HepG2 (cell line): ENCODE results near the gene ZNF626. TPM values are rescaled to one million over a fixed set of nuclear protein-coding genes. Genes with fewer than 3 reads are reported as not detected.
A peak's percentile ranks its signal among the peaks of the same experiment; 100 is the strongest.

ENCODE experiments used
- ASH2L ChIP-seq: fragments of 300-600, 200-600 bp; sonication (generic); IDR thresholded peaks from 2 replicates; pipeline ENCODE4 v1.7.0; 2017; ENCODE audit warnings: low read depth, mild to moderate bottlenecking, moderate library complexity, mixed read lengths, low read length; ENCODE audit not compliant: insufficient read length
- BHLHE40 ChIP-seq: IDR thresholded peaks from 2 replicates; pipeline ENCODE4 v1.6.1; 2011; ENCODE audit warnings: low read length, improper control_type of control experiment
- GABPB1 ChIP-seq: IDR thresholded peaks from 2 replicates; pipeline ENCODE4 v1.6.1; 2016; ENCODE audit warnings: mild to moderate bottlenecking, missing genetic modification reagents, moderate library complexity, missing compliant biosample characterization
- MEIS2 ChIP-seq: sonication (generic); formaldehyde crosslinking; IDR thresholded peaks from 2 replicates; pipeline ENCODE4 v1.9.0; 2021; ENCODE audit warnings: mild to moderate bottlenecking, missing genetic modification reagents
- RBM39 ChIP-seq: fragments of 200-400 bp; formaldehyde crosslinking; IDR thresholded peaks from one replicate; pipeline ENCODE4 v1.6.1; 2018; ENCODE audit warnings: antibody characterized with exemption, mild to moderate bottlenecking, low read depth, low read length; ENCODE audit not compliant: poor library complexity, severe bottlenecking
- SPEN ChIP-seq: sonication (generic); formaldehyde crosslinking; IDR thresholded peaks from 2 replicates; pipeline ENCODE4 v1.5.1; 2020; ENCODE audit warnings: low read depth, mild to moderate bottlenecking, missing genetic modification reagents
- ZNF205 ChIP-seq: IDR thresholded peaks from 2 replicates; pipeline ENCODE4 v1.6.1; 2018; ENCODE audit warnings: missing biosample characterization, missing genetic modification reagents
- ZNF737 ChIP-seq: sonication (generic); formaldehyde crosslinking; IDR thresholded peaks from 2 replicates; pipeline ENCODE4 v1.5.0; 2020; ENCODE audit warnings: missing genetic modification reagents, mild to moderate bottlenecking, borderline replicate concordance
- polyA plus RNA-seq, 8 experiments: library from polyadenylated mRNA; depleted of rRNA in 3 of 8; stranded (reverse) in 7 of 8; unstranded in 1 of 8; fragments of >200 nt; fragmentation: Illumina TruSeq in 4 of 8; extraction: Trizol in 4 of 8; gene quantifications; 2 replicates each; pipeline versions ENCODE4 v1.2.1 to v1.2.3, GENCODE V29; 2011 to 2016; ENCODE audit warnings: low read depth in 4 of 8, missing spikeins in 1 of 8, mixed read lengths in 1 of 8; ENCODE audit not compliant: insufficient read depth in 1 of 8
- total RNA-seq, 5 experiments: library from RNA; depleted of rRNA; stranded (reverse); fragments of >200 nt; fragmentation: Illumina TruSeq; extraction: Trizol; gene quantifications; 2 replicates each; pipeline ENCODE4 v1.2.3, GENCODE V29; 2016; ENCODE audit warnings: low read depth in 1 of 5
- TF ChIP-seq, protein P1 (sequence below): sonication (generic); formaldehyde crosslinking; IDR thresholded peaks from 2 replicates; pipeline ENCODE4 v1.5.0; 2020; ENCODE audit warnings: missing genetic modification reagents, mild to moderate bottlenecking, borderline replicate concordance
- TF ChIP-seq, protein P2 (sequence below): sonication (generic); formaldehyde crosslinking; IDR thresholded peaks from 2 replicates; pipeline ENCODE4 v1.8.0; 2022; ENCODE audit warnings: low read depth, missing genetic modification reagents
- TF ChIP-seq, protein P3 (sequence below): sonication (generic); formaldehyde crosslinking; IDR thresholded peaks from 2 replicates; pipeline ENCODE4 v1.4.0; 2020; ENCODE audit warnings: mild to moderate bottlenecking, missing genetic modification reagents, borderline replicate concordance
- TF ChIP-seq, protein P4 (sequence below): sonication (generic); formaldehyde crosslinking; IDR thresholded peaks from 2 replicates; pipeline ENCODE4 v1.4.0; 2020; ENCODE audit warnings: missing genetic modification reagents
- TF ChIP-seq, protein P5 (sequence below): sonication (generic); formaldehyde crosslinking; IDR thresholded peaks from 2 replicates; pipeline ENCODE4 v1.4.0; 2020; ENCODE audit warnings: missing genetic modification reagents, mild to moderate bottlenecking, borderline replicate concordance
- TF ChIP-seq, protein P6 (sequence below): sonication (generic); formaldehyde crosslinking; IDR thresholded peaks from 2 replicates; pipeline ENCODE4 v1.8.1; 2023; ENCODE audit warnings: mild to moderate bottlenecking, missing genetic modification reagents

The ZNF626 gene
- total and polyA plus RNA-seq, 2 of the 13 experiments (the other 11 are each of a cell fraction or from before 2014, with no cell fraction given) = 3.5 to 4.1 TPM

DNA sequence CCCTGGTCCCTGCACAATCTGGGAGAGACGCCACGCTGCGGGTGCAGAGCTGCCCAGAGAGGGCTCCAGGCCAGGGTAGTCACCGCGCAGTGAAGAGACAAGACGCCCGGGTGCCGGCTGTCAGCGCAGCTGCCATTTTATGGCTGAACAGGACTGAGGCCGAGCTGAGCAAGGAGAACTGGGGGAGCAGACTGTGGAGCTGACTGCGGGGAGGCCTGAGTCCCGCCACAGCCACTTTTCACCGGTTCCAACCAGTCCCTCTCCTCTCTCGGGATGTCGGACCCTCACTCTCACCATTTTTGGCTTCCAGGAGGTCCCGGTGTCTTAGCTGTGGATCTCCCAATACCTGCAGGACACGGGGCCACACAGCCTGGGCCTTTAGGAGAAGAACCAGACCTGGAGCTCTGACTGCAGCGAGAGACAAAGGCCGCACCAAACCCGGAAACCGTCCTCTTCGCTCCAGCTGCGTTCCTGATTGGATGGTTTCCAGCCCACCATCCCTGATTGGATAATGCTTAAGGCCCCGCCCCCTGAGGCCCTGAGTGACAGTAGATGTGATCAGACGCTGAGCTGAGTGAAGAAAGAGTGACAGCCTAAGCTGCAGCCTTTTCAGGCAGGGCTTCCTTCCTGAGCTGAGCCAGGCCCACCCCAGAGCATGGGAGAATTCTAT is at the start of gene ZNF626 (continued):
- TF ChIP-seq, protein P1, sequence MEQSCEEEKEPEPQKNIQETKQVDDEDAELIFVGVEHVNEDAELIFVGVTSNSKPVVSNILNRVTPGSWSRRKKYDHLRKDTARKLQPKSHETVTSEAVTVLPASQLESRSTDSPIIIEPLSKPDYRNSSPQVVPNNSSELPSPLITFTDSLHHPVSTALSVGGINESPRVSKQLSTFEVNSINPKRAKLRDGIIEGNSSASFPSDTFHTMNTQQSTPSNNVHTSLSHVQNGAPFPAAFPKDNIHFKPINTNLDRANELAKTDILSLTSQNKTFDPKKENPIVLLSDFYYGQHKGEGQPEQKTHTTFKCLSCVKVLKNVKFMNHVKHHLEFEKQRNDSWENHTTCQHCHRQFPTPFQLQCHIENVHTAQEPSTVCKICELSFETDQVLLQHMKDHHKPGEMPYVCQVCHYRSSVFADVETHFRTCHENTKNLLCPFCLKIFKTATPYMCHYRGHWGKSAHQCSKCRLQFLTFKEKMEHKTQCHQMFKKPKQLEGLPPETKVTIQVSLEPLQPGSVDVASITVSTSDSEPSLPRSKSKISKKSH (CRISPR knock-in tag) = no peak
- no peak for TF ChIP-seq MEIS2 (CRISPR knock-in tag)
- TF ChIP-seq, protein P2, sequence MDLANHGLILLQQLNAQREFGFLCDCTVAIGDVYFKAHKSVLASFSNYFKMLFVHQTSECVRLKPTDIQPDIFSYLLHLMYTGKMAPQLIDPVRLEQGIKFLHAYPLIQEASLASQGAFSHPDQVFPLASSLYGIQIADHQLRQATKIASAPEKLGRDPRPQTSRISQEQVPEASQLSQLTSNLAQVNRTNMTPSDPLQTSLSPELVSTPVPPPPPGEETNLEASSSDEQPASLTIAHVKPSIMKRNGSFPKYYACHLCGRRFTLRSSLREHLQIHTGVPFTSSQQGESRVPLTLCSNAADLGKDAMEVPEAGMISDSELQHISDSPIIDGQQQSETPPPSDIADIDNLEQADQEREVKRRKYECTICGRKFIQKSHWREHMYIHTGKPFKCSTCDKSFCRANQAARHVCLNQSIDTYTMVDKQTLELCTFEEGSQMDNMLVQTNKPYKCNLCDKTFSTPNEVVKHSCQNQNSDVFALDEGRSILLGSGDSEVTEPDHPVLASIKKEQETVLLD (CRISPR knock-in tag) = no peak
- TF ChIP-seq, protein P3, sequence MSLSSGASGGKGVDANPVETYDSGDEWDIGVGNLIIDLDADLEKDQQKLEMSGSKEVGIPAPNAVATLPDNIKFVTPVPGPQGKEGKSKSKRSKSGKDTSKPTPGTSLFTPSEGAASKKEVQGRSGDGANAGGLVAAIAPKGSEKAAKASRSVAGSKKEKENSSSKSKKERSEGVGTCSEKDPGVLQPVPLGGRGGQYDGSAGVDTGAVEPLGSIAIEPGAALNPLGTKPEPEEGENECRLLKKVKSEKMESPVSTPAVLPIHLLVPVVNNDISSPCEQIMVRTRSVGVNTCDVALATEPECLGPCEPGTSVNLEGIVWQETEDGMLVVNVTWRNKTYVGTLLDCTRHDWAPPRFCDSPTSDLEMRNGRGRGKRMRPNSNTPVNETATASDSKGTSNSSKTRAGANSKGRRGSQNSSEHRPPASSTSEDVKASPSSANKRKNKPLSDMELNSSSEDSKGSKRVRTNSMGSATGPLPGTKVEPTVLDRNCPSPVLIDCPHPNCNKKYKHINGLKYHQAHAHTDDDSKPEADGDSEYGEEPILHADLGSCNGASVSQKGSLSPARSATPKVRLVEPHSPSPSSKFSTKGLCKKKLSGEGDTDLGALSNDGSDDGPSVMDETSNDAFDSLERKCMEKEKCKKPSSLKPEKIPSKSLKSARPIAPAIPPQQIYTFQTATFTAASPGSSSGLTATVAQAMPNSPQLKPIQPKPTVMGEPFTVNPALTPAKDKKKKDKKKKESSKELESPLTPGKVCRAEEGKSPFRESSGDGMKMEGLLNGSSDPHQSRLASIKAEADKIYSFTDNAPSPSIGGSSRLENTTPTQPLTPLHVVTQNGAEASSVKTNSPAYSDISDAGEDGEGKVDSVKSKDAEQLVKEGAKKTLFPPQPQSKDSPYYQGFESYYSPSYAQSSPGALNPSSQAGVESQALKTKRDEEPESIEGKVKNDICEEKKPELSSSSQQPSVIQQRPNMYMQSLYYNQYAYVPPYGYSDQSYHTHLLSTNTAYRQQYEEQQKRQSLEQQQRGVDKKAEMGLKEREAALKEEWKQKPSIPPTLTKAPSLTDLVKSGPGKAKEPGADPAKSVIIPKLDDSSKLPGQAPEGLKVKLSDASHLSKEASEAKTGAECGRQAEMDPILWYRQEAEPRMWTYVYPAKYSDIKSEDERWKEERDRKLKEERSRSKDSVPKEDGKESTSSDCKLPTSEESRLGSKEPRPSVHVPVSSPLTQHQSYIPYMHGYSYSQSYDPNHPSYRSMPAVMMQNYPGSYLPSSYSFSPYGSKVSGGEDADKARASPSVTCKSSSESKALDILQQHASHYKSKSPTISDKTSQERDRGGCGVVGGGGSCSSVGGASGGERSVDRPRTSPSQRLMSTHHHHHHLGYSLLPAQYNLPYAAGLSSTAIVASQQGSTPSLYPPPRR (CRISPR knock-in tag) = no peak
- no peak for TF ChIP-seq BHLHE40
- TF ChIP-seq SPEN (CRISPR knock-in tag) = peak; percentile 57; the same call in 1 of the 2 replicates
- no peak for TF ChIP-seq ZNF737
- TF ChIP-seq ZNF205 = no peak
- TF ChIP-seq ASH2L = peak; percentile 40
- TF ChIP-seq, protein P4, sequence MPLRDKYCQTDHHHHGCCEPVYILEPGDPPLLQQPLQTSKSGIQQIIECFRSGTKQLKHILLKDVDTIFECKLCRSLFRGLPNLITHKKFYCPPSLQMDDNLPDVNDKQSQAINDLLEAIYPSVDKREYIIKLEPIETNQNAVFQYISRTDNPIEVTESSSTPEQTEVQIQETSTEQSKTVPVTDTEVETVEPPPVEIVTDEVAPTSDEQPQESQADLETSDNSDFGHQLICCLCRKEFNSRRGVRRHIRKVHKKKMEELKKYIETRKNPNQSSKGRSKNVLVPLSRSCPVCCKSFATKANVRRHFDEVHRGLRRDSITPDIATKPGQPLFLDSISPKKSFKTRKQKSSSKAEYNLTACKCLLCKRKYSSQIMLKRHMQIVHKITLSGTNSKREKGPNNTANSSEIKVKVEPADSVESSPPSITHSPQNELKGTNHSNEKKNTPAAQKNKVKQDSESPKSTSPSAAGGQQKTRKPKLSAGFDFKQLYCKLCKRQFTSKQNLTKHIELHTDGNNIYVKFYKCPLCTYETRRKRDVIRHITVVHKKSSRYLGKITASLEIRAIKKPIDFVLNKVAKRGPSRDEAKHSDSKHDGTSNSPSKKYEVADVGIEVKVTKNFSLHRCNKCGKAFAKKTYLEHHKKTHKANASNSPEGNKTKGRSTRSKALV (CRISPR knock-in tag) = no peak
- TF ChIP-seq, protein P5, sequence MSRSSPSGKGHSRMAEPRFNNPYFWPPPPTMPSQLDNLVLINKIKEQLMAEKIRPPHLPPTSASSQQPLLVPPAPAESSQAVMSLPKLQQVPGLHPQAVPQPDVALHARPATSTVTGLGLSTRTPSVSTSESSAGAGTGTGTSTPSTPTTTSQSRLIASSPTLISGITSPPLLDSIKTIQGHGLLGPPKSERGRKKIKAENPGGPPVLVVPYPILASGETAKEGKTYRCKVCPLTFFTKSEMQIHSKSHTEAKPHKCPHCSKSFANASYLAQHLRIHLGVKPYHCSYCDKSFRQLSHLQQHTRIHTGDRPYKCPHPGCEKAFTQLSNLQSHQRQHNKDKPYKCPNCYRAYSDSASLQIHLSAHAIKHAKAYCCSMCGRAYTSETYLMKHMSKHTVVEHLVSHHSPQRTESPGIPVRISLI = no peak
- peak; percentile 74 for TF ChIP-seq GABPB1 (CRISPR knock-in tag)
- no peak for TF ChIP-seq RBM39
- TF ChIP-seq, protein P6, sequence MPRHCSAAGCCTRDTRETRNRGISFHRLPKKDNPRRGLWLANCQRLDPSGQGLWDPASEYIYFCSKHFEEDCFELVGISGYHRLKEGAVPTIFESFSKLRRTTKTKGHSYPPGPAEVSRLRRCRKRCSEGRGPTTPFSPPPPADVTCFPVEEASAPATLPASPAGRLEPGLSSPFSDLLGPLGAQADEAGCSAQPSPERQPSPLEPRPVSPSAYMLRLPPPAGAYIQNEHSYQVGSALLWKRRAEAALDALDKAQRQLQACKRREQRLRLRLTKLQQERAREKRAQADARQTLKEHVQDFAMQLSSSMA (CRISPR knock-in tag) = no peak
